ENCODE measurements around the gene ST6GALNAC6.
"Not testable (repeated sequence)": the region's sequence is repeated elsewhere in the genome, so short reads cannot be mapped to it uniquely, and the experiment has no call there.

The ST6GALNAC6 gene

GRCh38 chr9:127870887-127871286 is 28.5 kb downstream of the ST6GALNAC6 start:
- DNase-seq, result no peak

DNA sequence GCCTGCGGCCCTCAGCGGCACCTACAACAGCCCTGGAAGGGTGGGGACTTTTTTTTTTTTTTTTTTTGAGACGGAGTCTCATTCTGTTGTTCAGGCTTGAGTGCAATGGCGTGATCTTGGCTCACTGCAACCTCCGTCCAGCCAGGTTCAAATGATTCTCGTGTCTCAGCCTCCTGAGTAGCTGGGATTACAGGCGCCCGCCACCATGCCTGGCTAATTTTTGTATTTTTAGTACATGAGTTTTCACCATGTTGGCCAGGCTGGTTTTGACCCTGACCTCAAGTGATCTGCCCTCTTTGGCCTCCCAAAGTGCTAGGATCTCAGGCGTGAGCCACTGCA is 29.3 kb downstream of the ST6GALNAC6 start:
- DNase-seq, result not testable (repeated sequence)

DNA sequence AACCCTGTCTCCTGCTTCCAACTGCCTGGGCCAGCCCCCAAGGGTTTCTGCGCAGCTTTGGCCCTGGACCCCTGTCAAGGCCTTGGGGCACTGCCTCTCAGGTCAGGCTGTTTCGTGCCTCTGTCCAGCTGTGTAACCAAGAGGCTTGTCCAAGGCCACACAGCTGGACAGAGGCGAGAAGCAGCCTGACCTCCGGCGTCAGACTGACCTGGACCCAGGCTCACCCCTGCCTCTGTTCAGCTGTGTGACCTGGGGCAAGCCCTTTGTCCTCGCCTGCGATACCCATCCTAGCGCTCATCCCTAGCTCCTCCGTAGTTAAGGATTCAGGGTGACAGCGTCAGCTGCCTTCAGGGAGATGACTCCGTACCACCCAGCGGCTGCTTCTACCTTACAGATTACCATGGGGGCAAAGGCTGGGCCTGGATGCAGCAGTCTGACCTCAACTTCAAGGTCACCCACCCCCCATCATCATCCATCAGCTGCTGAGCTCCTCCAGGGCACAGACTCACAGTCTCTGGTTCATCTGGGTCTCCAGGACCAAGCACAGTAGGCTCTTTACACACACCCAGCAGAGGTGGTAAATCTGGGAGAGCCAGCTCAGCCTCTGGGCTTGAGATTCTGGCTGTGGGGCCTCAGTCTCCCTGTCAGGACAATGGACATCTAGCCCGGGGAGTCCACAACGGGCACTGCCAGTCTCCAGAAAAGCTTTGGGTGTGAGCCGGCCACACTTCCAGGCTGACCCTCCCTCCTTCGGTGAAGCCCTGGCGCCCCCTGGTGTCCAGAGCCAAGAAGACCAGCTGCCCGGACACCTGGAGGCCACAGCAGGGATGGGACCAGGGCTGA is 29.9 kb downstream of the ST6GALNAC6 start:
- DNase-seq, result peak; percentile 16

GRCh38 chr9:127868278-127868902 is 31.0 kb downstream of the ST6GALNAC6 start:
- no peak for DNase-seq

DNA sequence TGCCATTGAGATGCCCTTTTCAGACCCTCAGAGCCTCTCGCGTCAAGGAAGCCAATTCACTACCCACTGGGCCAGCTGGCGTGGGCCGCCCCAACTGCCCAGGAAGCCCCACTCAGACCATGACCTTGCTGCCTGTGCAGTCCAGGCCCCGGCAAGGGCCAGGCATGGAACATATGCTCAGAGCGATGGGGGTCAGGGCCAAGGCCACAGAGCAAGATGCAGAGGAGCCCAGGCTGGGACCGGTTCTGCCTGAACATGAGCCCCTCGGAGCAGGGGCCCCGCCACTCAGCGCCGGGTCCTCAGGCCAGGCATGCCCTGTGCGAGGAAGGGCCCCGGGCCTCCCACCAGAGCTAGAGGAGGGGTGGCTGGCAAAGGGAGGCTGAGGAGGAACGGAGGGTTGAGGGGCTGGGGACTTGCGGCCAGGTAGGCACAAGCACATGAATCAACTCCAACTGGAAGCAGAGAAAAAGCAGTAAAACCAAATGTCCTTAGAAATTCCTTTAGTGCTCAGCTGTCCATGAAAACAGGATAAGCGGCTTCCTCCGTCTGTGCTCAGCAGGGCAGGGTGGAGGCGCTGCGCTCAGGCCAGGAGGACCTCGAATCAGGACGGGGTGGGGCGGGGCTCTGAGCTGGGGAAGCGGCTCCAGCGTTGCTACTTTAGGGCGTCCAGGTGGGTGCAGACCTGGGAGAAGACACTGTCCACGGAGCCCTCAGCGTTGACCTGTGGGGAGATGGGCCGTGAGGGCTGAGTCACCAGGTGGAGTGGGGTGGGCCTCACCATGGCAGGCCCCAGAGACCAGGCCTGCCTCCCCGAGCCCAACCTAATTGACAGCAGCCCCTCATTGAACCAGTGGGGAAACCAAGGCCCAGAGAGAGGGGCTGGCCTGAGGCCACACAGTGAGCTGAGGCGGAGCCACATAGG is 31.8 kb downstream of the ST6GALNAC6 start:
- no peak for DNase-seq

GRCh38 chr9:127866535-127866934 is 32.9 kb downstream of the ST6GALNAC6 start:
- DNase-seq, result no peak

DNA sequence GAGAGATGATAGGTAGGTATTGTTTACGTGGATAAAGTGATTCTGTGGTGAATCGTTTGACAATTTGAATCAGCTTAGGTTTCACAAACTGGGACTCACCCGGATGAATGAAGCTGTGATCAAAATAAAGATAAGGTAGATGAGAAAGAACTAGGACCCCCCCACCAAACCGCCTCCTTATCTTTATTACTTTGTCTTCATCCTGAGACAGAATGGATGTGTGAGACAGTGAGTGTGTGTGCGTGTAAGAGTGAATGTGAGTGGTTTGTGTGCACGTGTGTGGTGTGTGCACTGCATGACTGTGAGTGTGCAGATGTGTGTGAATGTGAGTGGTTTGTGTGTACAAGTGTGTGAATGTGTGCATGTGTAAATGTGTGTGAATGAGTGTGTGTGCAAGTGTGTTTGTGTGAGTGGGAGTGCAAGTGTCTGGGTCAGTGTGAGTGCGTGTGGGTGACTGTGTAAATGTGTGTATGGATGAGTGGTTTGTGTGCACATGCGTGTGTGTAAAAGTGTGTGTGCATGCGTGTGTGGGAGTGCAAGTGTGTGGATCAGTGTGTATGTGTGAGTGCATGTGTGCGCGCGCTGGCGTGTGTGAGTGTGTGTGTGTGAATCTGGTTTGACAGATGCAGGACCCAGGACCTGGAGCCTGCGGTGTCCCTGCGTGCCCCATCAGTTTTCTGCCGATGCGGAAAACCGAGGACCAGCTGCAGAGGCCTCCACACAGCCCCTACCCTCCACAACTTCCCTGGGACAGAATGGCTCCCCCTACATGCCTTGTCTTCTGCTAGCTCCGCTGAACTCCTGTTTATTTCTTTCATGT is 33.5 kb downstream of the ST6GALNAC6 start:
- peak; percentile 81 for DNase-seq

- DNase-seq, result peak; percentile 50
These were observed 36.2 kb downstream of the ST6GALNAC6 start for GRCh38 chr9:127863191-127863621.

DNA sequence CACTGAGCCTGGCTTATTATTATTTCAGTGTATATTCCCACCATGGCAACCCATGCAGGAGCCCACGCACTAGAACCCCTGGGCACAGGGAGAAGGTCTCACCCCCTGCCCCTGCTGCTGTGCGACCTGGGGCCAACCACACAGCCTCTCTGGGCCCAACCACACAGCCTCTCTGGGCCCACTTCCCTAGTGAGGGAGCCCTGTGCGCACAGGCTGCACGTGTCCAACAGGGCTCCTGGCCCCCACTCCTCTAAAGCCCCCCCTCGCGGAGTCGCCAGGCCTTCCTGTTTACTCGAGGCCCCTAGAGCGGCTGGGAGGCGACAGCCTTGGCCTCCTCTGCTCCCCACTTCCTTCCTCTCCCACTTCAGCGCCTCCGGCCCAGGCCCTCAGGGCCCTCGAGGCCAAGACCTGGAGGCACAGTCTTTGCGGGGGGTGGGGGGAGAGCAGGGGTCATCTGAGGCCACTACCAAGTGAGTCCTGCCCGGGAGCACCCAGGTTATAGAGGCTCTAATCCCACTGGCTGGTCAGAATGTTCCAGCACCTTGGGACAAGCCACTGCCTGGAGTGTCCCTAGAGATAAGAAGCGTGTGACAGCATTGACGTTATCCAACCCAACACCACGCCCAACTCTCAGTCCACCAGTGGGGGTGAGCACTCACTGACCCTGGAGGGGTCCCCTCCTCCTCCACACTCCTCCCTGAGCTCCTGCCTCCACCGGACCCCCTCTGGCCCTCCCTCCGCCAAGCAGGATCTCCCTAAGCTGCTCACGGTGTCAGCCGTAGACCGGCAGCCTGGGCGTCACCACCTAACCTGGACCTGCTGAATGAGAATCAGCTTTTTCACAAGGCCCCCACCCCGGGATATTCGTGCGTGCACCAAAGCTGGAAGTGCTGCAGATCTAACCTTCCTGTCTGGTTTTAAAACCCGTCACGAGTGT is 37.1 kb downstream of the ST6GALNAC6 start:
- DNase-seq, result peak; percentile 95

GRCh38 chr9:127860779-127861178 is 38.6 kb downstream of the ST6GALNAC6 start:
- no peak for DNase-seq

DNA sequence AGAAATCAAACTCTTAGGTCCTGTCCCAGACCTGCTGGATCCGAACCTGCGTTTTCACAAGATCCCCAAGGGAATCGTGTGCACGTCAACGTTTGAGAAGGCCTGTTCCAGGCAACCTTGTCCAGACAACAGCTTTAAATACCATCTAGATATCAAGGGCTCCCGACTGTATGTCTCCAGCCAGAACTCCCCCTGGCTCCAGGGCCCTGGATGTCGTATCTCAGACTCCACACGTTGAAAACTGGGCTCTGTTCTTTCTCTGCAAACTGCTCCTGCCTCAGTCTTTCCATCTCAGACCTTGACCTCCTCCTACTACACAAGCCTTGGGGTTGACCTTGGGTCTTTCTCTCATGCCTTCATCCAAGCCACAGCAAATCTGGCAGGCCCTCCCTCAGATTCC is 39.1 kb downstream of the ST6GALNAC6 start:
- no peak for DNase-seq

DNA sequence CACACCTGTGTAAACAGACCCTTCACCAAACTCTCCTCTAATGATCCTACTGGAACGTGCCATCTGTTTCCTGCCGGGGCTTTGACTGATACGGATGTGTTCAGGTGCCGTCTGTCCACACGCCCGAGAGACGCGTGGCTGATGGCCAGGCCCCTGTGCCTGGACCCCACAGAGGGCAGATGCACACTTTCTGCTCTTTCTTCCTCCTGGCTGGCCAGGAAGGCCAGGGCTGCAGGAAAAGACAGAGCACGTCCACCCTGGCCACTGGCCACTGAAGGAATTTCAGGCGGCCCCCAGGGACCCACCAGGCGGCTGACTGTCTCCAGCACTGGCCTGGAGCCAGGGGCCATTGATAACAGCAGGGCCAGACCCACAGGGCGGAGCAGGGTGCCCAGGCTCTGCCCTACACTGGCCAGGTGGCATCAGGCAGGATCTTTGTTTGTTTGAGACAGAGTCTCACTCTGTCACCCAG is 41.3 kb downstream of the ST6GALNAC6 start:
- peak; percentile 60 for DNase-seq

GRCh38 chr9:127857278-127857677 is 42.1 kb downstream of the ST6GALNAC6 start:
- DNase-seq, result no peak

DNA sequence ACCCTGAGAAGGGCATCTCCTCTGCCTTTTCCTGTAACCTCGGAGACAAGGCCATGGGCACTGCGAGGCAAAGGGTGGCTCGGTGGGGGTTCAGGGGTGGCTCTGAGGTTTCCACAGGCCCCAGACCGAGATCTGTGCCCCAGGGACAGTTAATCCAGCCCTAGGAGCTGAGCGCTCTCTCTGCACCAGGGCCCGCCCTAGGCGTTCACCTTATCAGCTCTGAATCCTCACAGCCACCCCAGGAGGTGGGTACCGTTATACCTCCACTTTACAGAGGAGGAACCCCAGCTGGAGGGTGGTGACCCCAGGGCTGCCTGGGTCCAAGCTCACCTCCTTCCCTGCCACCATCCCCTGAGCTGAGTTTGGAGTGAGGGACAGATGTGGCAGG is 42.7 kb downstream of the ST6GALNAC6 start:
- DNase-seq, result no peak

GRCh38 chr9:127856094-127856728 is 43.2 kb downstream of the ST6GALNAC6 start:
- no peak for DNase-seq

DNA sequence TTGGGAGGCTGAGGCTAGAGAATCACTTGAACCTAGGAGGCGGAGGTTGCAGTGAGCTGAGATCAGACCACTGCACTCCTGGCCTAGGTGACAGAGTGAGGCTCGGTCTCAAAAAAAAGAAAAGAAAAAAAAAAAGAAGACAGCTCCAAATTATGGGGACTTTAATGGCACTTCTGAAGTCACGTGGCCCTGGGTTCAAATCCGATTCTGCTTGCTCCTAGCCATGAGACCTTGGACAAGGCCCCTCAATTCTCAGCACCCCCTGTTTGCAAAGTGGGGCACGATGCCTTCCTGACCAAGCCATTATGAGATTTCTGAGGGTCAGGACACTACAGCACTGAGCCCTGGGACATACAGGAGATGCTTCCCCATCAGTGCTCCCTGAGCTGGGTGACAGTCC is 43.9 kb downstream of the ST6GALNAC6 start:
- no peak for DNase-seq

DNA sequence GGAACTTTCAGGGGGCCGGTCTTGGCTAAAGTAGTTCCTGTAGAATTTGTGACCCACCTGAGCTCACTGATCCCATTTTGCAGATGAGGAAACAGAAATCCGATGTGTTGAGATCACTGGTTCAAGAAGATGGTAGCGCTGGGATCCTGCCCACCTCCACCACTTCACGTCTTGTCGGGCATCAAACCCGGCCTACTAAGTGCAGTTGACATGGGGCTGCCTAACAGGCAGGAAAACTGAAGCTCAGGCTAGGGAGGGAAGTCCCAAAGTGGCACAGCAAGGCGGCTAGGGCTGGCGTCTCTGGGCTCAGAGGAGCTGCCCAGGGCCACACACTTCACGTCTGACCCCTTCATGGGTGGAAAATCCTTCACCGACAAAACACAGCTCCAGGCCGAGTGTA is 44.4 kb downstream of the ST6GALNAC6 start:
- DNase-seq, result no peak

GRCh38 chr9:127854184-127854806 is 45.1 kb downstream of the ST6GALNAC6 start, which contains the start of gene ENG:
ENG (minus strand) TSS chr9:127854658; CDS start chr9:127854355, 303 bp downstream.
- peak; percentile 25 for DNase-seq

DNA sequence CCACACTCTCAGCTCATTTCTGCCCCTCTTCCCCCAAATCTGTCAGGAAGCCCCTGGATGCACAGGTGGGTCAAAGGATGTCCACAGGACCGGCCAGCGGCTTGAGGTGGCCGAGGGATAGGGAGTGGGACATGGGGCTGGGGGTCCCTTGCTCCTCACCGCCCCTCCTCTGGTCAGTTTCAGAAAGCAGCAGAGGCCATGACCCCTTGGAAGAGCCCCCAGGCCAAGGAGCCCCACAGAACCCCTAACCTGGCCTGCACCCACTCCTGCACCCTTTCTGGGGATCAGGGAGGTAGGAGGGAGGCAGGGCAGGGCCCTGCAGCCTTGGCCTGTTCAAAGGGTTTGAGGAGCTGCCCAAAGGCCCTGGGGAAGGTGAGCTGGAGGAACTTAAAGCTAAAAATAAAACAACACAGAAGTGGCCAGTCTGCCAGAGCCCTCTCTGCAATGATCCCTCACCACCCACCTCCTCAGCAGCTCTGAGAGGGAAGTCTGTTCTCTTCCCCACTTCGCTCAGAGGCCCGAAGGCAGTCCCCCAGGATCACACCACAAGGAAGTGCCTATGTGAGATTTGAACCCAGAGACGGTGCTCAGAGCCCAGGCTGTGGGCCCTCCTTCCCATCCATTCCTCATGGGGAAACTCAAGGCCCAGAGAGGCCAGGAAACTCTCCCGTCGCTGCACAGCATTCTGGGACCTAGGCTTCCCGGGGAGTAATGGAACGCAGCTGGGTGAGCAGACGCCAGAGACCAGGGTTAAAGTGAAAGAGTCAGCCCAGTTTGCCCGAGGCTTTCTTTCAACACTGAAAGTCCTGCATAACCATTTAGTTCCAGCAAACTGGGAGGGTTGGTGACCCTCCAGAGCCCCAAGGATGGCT is 45.9 kb downstream of the ST6GALNAC6 start:
- DNase-seq, result no peak

All from GF-D8 (cell line).